OCI-LY1 (cell line): Measurements from ENCODE around the gene GOLGA8J.

Experiments
- CTCF ChIP-seq: fragments of 200-600 bp; sonication (generic), shearing (Covaris generic); IDR thresholded peaks from 2 replicates; pipeline ENCODE4 v1.5.1; 2017; ENCODE audit warnings: mild to moderate bottlenecking, antibody characterized with exemption, low read length, moderate library complexity, mixed read lengths
- EZH2 ChIP-seq: fragments of 200-600 bp; sonication (generic), shearing (Covaris generic); IDR thresholded peaks from 2 replicates; pipeline ENCODE4 v1.8.0; 2017; ENCODE audit warnings: borderline replicate concordance, mixed run types, mild to moderate bottlenecking, antibody characterized with exemption, low read length, moderate library complexity, mixed read lengths

- TF ChIP-seq CTCF: no peak
- TF ChIP-seq EZH2: no peak
Measured at GRCh38 chr15:30068326-30068725, 14.4 kb upstream of the GOLGA8J start.
